OCI-LY7 (cell line): ENCODE results near the gene GSK3B. TPM values are rescaled to one million over a fixed set of nuclear protein-coding genes. Genes with fewer than 3 reads are reported as not detected.

Source experiments
- Bru-seq: library from RNA; stranded (reverse); fragments of 400-500 nt; gene quantifications from one replicate; lab custom pipeline; 2021; lab: Mats Ljungman, UMichigan
- BruChase-seq, 2 experiments: library from RNA; stranded (reverse); fragments of 400-500 nt; gene quantifications; one replicate each; lab custom pipeline; 2021; lab: Mats Ljungman, UMichigan
- BruUV-seq: library from RNA; stranded (reverse); fragments of 400-500 nt; replicated peaks from 2 replicates; lab custom pipeline; 2021; lab: Mats Ljungman, UMichigan
- CTCF ChIA-PET: fragments of 300-600 bp; sonication (Branson Sonifier 250); formaldehyde crosslinking; loops from one replicate; lab custom pipeline; 2022; ENCODE audit warnings: antibody characterized with exemption; ENCODE audit not compliant: unreplicated experiment; lab: Charles Lee
- POLR2A ChIA-PET: fragments of 300-600 bp; sonication (Branson Sonifier 250); formaldehyde crosslinking; loops from one replicate; lab custom pipeline; 2022; ENCODE audit warnings: antibody characterized with exemption; lab: Charles Lee
- DNase-seq: peaks from one replicate; pipeline ENCODE4 v3.0.0-alpha.2; 2015; ENCODE audit warnings: low spot score
- H2AFZ ChIP-seq: fragments of 200-600 bp; sonication (generic), shearing (Covaris generic); 2 replicates; pipeline ENCODE4 v1.6.1; 2014; ENCODE audit warnings: mild to moderate bottlenecking, antibody characterized with exemption, low read length, moderate library complexity
- H3K27ac ChIP-seq: fragments of 200-600 bp; sonication (generic); 2 replicates; pipeline ENCODE4 v1.5.1; 2014; ENCODE audit warnings: mixed run types, low read depth, mild to moderate bottlenecking, moderate library complexity, low read length, inconsistent platforms; ENCODE audit not compliant: poor library complexity, severe bottlenecking
- H3K36me3 ChIP-seq: fragments of 200-600 bp; sonication (generic); 2 replicates; pipeline ENCODE4 v1.6.1; 2014; ENCODE audit warnings: mild to moderate bottlenecking, antibody characterized with exemption, low read length, moderate library complexity, mixed read lengths; ENCODE audit not compliant: insufficient read depth
- H3K4me1 ChIP-seq: fragments of 200-600 bp; sonication (generic); 2 replicates; pipeline ENCODE4 v1.5.1; 2014; ENCODE audit warnings: mild to moderate bottlenecking, low read length; ENCODE audit not compliant: insufficient read depth, poor library complexity, severe bottlenecking
- H3K4me2 ChIP-seq: fragments of 200-600 bp; sonication (generic); 2 replicates; pipeline ENCODE4 v1.6.1; 2014; ENCODE audit warnings: mild to moderate bottlenecking, low read length
- H3K4me3 ChIP-seq: fragments of 200-600 bp; sonication (generic); 2 replicates; pipeline ENCODE4 v1.5.1; 2014; ENCODE audit warnings: mild to moderate bottlenecking, low read depth, low read length; ENCODE audit not compliant: poor library complexity, severe bottlenecking
- H3K79me2 ChIP-seq: fragments of 200-600 bp; sonication (generic); 2 replicates; pipeline ENCODE4 v1.6.1; 2016; ENCODE audit warnings: low read depth, mild to moderate bottlenecking, low read length, moderate library complexity, mixed read lengths; ENCODE audit not compliant: insufficient read depth
- H3K9me2 ChIP-seq: fragments of 200-600 bp; sonication (generic); 2 replicates; pipeline ENCODE4 v1.6.1; 2016; ENCODE audit warnings: mild to moderate bottlenecking, low read length, mixed read lengths; ENCODE audit not compliant: insufficient read depth
- H3K9me3 ChIP-seq: fragments of 200-600 bp; sonication (generic); 2 replicates; pipeline ENCODE4 v1.6.1; 2014; ENCODE audit warnings: mild to moderate bottlenecking, mixed run types, low read length, mixed read lengths
- H4K20me1 ChIP-seq: fragments of 200-600 bp; sonication (generic); 2 replicates; pipeline ENCODE4 v1.6.1; 2014; ENCODE audit warnings: mild to moderate bottlenecking, antibody characterized with exemption, low read length, moderate library complexity, mixed read lengths; ENCODE audit not compliant: insufficient read depth
- CTCF ChIP-seq: fragments of 200-600 bp; sonication (generic); conservative IDR thresholded peaks from 2 replicates; pipeline ENCODE4 v1.5.1; 2014; ENCODE audit warnings: mild to moderate bottlenecking, antibody characterized with exemption, low read length, moderate library complexity, mixed read lengths
- EZH2phosphoT487 ChIP-seq: fragments of 200-600 bp; sonication (generic); IDR thresholded peaks from 2 replicates; pipeline ENCODE4 v1.6.1; 2018; ENCODE audit warnings: low read depth, borderline replicate concordance, mild to moderate bottlenecking, mixed run types, antibody characterized with exemption, low read length, moderate library complexity, mixed read lengths
- intact Hi-C: fragments of 100-400 bp; cut with micrococcal nuclease; formaldehyde crosslinking; loops from one replicate; pipeline ENCODE4 v1.10.0; 2022; ENCODE audit not compliant: unreplicated experiment
- long read RNA-seq: library from polyadenylated mRNA; stranded (forward); transcript quantifications from one replicate; pipeline ENCODE4 v2.0.0, GENCODE V29; 2022
- total RNA-seq, 2 experiments: library from RNA; depleted of rRNA in 1 of 2; stranded (reverse); fragments of >200 nt in 1 of 2; shearing (Covaris generic) in 1 of 2; gene quantifications; 2 replicates each; pipeline ENCODE4 v1.2.3, GENCODE V29; 2014 to 2022

GSK3B gene
- total RNA-seq (2014; rRNA removed; shearing (Covaris generic)) (25.5 and 26.6 TPM in 2 replicates), total RNA-seq (2022) (35.5 and 40.9 TPM in 2 replicates), Bru-seq, nascent RNA (percentile 90 among the genes with signal in this experiment), BruChase-seq, experiment 1, labeled RNA remaining after a 6-hour chase (percentile 78 among the genes with signal in this experiment), BruChase-seq, experiment 2, labeled RNA remaining after a 2-hour chase (percentile 80 among the genes with signal in this experiment)
- long read RNA-seq, full-length matches to known transcripts: 21 of 44 reads
- long read RNA-seq, partial matches to known transcripts: 10 of 44 reads
- long read RNA-seq, other reads (novel, unspliced or antisense): 13 of 44 reads

GRCh38 chr3:120093911-120094775, at the start of gene GSK3B:
GSK3B (minus strand) TSS chr3:120094447; CDS start chr3:120093434, 1,013 bp downstream.
- Histone ChIP-seq H3K27ac (peak within 1 kb of the TSS; percentile 97), H2AFZ (peak within 1 kb of the TSS; percentile 70), H3K9me2 (no peaks in the 10 kb centered on the region), H3K36me3 (peaks cover 12% of the 10 kb centered on the region), H3K4me2 (peak within 1 kb of the TSS; percentile 80), H4K20me1 (peaks cover 33% of the 10 kb centered on the region), H3K79me2 (peaks cover 73% of the 10 kb centered on the region), H3K4me3 (peak within 1 kb of the TSS; percentile 81), H3K4me1 (peaks cover 32% of the 10 kb centered on the region), H3K9me3 (no peaks in the 10 kb centered on the region)
- POLR2A ChIA-PET: interaction anchor here (0.8 to 4.0 kb wide), 8 partner anchors 10 to 630 kb away, joined by 3 to 31 read pairs (median 6); partner anchors contain the start of gene TMEM39A
- intact Hi-C loops: loop anchor here (1.0 to 10.0 kb wide), 5 partner anchors 254 to 649 kb away; partner anchors contain the start of genes GTF2E1, NDUFB4, POGLUT1 and RABL3
- CTCF ChIA-PET: interaction anchor here (0.6 to 1.4 kb wide), 3 partner anchors 11 to 863 kb away, joined by 3 to 8 read pairs (median 3); no protein-coding TSS in a partner anchor
- DNase-seq: peak; percentile 98
- TF ChIP-seq CTCF: no peak
- no peak for TF ChIP-seq EZH2phosphoT487
- no TSS peak for BruUV-seq

GRCh38 chr3:120143676-120144075, 49.4 kb upstream of the GSK3B start:
- Histone ChIP-seq H3K4me2 (no peak overlapping the region), H3K9me3 (no peaks in the 10 kb centered on the region), H3K4me3 (no peak overlapping the region), H2AFZ (no peak overlapping the region), H3K27ac (no peak overlapping the region), H3K36me3 (no peaks in the 10 kb centered on the region), H3K9me2 (no peaks in the 10 kb centered on the region), H3K4me1 (no peaks in the 10 kb centered on the region), H3K79me2 (no peaks in the 10 kb centered on the region), H4K20me1 (no peaks in the 10 kb centered on the region)
- CTCF ChIA-PET: no interaction called here
- TF ChIP-seq CTCF (no peak), EZH2phosphoT487 (no peak)
- no peak for DNase-seq
- intact Hi-C loops: no loop called here
- POLR2A ChIA-PET: no interaction called here
- no TSS peak for BruUV-seq
